PC-9 (cell line): Measurements from ENCODE around the gene SLC16A12.

Experiments
- CTCF ChIP-seq: fragments of 200-600 bp; sonication (generic); conservative IDR thresholded peaks from 2 replicates; pipeline ENCODE4 v1.6.1; 2017; ENCODE audit warnings: mixed run types, antibody characterized with exemption, mild to moderate bottlenecking, moderate library complexity
- EZH2 ChIP-seq: fragments of 200-600 bp; sonication (generic); IDR thresholded peaks from 2 replicates; pipeline ENCODE4 v1.8.0; 2017; ENCODE audit warnings: antibody characterized with exemption, low read depth

GRCh38 chr10:89540420-89540949 is 5.1 kb upstream of the SLC16A12 start:
- no peak for TF ChIP-seq CTCF
- TF ChIP-seq EZH2 = no peak
